GM10847 (cell line): Measurements from ENCODE around the gene TTC7B.

Source experiments
- POLR2A ChIP-seq: IDR thresholded peaks from 2 replicates; pipeline ENCODE4 v1.6.1; 2011; ENCODE audit not compliant: insufficient read length; ENCODE audit errors: extremely low read depth

TTC7B gene

GRCh38 chr14:90740946-90741681 lies 75.1 kb downstream of the TTC7B start:
- TF ChIP-seq POLR2A = no peak

GRCh38 chr14:90740081-90740480 lies 76.1 kb downstream of the TTC7B start:
- TF ChIP-seq POLR2A = no peak

GRCh38 chr14:90739318-90740068 lies 76.7 kb downstream of the TTC7B start:
- no peak for TF ChIP-seq POLR2A

- TF ChIP-seq POLR2A = no peak
Measured at GRCh38 chr14:90733139-90733808, 83.0 kb downstream of the TTC7B start.

- no peak for TF ChIP-seq POLR2A
Measured at GRCh38 chr14:90732718-90733117, 83.5 kb downstream of the TTC7B start.

GRCh38 chr14:90732139-90732538 lies 84.1 kb downstream of the TTC7B start:
- no peak for TF ChIP-seq POLR2A

GRCh38 chr14:90731487-90731886 lies 84.7 kb downstream of the TTC7B start:
- TF ChIP-seq POLR2A = no peak

GRCh38 chr14:90730206-90730766 lies 85.9 kb downstream of the TTC7B start:
- no peak for TF ChIP-seq POLR2A

- TF ChIP-seq POLR2A = no peak
Measured at GRCh38 chr14:90728951-90729350, 87.3 kb downstream of the TTC7B start.

- TF ChIP-seq POLR2A = no peak
Measured at GRCh38 chr14:90727082-90727481, 89.1 kb downstream of the TTC7B start.

- TF ChIP-seq POLR2A = no peak
Measured at GRCh38 chr14:90726656-90727055, 89.6 kb downstream of the TTC7B start.

GRCh38 chr14:90724866-90725265 lies 91.4 kb downstream of the TTC7B start:
- TF ChIP-seq POLR2A = no peak

- no peak for TF ChIP-seq POLR2A
Measured at GRCh38 chr14:90722590-90722989, 93.6 kb downstream of the TTC7B start.

GRCh38 chr14:90721619-90722305 lies 94.5 kb downstream of the TTC7B start:
- TF ChIP-seq POLR2A = no peak

- no peak for TF ChIP-seq POLR2A
Measured at GRCh38 chr14:90720832-90721231, 95.4 kb downstream of the TTC7B start.

GRCh38 chr14:90720336-90720735 lies 95.9 kb downstream of the TTC7B start:
- no peak for TF ChIP-seq POLR2A

- TF ChIP-seq POLR2A = no peak
Measured at GRCh38 chr14:90717916-90718315, 98.3 kb downstream of the TTC7B start.
